ENCODE data around the gene TAF9B.
"Not testable (repeated sequence)": the region's sequence is repeated elsewhere in the genome, so short reads cannot be mapped to it uniquely, and the experiment has no call there.

DNA sequence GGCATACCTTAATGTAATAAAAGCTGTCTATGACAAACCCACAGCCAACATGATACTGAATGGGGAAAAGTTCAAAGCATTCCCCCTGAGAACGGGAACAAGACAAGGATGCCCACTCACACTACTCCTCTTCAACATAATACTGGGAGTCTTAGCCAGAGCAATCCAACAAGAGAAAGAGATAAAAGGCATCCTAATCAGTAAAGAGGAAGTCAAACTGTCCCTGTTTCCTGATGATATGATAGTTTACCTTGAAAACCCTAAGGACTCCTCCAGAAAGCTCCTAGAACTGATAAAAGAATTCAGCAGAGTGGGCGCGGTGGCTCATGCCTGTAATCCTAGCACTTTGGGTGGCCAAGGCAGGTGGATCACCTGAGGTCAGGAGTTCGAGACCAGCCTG lies 23.7 kb upstream of the TAF9B start:
- TF ChIP-seq, protein P1, sequence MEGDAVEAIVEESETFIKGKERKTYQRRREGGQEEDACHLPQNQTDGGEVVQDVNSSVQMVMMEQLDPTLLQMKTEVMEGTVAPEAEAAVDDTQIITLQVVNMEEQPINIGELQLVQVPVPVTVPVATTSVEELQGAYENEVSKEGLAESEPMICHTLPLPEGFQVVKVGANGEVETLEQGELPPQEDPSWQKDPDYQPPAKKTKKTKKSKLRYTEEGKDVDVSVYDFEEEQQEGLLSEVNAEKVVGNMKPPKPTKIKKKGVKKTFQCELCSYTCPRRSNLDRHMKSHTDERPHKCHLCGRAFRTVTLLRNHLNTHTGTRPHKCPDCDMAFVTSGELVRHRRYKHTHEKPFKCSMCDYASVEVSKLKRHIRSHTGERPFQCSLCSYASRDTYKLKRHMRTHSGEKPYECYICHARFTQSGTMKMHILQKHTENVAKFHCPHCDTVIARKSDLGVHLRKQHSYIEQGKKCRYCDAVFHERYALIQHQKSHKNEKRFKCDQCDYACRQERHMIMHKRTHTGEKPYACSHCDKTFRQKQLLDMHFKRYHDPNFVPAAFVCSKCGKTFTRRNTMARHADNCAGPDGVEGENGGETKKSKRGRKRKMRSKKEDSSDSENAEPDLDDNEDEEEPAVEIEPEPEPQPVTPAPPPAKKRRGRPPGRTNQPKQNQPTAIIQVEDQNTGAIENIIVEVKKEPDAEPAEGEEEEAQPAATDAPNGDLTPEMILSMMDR (IDR thresholded peaks at IDR 0.05; ENCODE audit: low read depth, low read length) = not testable (repeated sequence)
- not testable (repeated sequence) for TF ChIP-seq POLR2A (IDR thresholded peaks at IDR 0.05; ENCODE audit: extremely low read depth, insufficient read length); MYC (IDR thresholded peaks at IDR 0.05; ENCODE audit: low read depth, low read length)

Data from NB4 (cell line).